Transverse colon (tissue), 4 donors: ENCODE data around the gene SLX4IP. TPM values are rescaled to one million over a fixed set of nuclear protein-coding genes. Genes with fewer than 3 reads are reported as not detected.

ENCODE experiments used
- DNase-seq: peaks from one replicate; pipeline ENCODE4 v3.0.0-alpha.2; 2019
- H3K27ac ChIP-seq, 4 donors: fragments of 200-600 bp; sonication (generic); 2 replicates each; pipeline ENCODE4 v1.5.1; 2016 to 2018; ENCODE audit warnings: inconsistent platforms in 4 of 4
- H3K27me3 ChIP-seq: fragments of 200-600 bp; sonication (generic); 2 replicates; pipeline ENCODE4 v1.5.1; 2017; ENCODE audit warnings: inconsistent platforms
- H3K36me3 ChIP-seq, 4 donors: fragments of 200-600 bp; sonication (generic); 2 replicates each; pipeline ENCODE4 v1.5.1; 2017 to 2019; ENCODE audit warnings: inconsistent platforms in 4 of 4
- H3K4me1 ChIP-seq, 4 donors: fragments of 200-600 bp; sonication (generic); 2 replicates each; pipeline ENCODE4 v1.5.1; 2017 to 2020; ENCODE audit warnings: inconsistent platforms in 4 of 4
- H3K4me3 ChIP-seq, 4 donors: fragments of 200-600 bp; sonication (generic); 1 replicate in 1 of 4; 2 replicates in 3 of 4; pipeline versions ENCODE4 v1.5.1 to v1.6.1; 2017 to 2019; ENCODE audit warnings: inconsistent platforms in 4 of 4
- H3K9me3 ChIP-seq, 2 donors: fragments of 200-600 bp; sonication (generic); 2 replicates each; pipeline ENCODE4 v1.5.1; 2017 to 2019; ENCODE audit warnings: inconsistent platforms in 2 of 2
- CTCF ChIP-seq, 5 experiments: fragments of 200-600 bp in 3 of 5; fragments of 450-650 bp in 2 of 5; sonication (generic) in 3 of 5; IDR thresholded peaks; 1 replicate in 2 of 5; 2 replicates in 3 of 5; pipeline ENCODE4 v1.5.1; 2016 to 2017; ENCODE audit warnings: antibody characterized with exemption in 5 of 5, inconsistent platforms in 3 of 5, mild to moderate bottlenecking in 2 of 5, moderate library complexity in 1 of 5
- EP300 ChIP-seq: sonication (generic); formaldehyde crosslinking; IDR thresholded peaks from one replicate; pipeline ENCODE4 v1.6.1; 2017; ENCODE audit warnings: antibody characterized with exemption, low read depth
- POLR2A ChIP-seq: fragments of 450-650 bp; IDR thresholded peaks from one replicate; pipeline ENCODE4 v1.6.1; 2016; ENCODE audit warnings: antibody characterized with exemption, mild to moderate bottlenecking, moderate library complexity
- POLR2AphosphoS5 ChIP-seq, 3 donors: sonication (generic); formaldehyde crosslinking; IDR thresholded peaks; one replicate each; pipeline ENCODE4 v1.6.1; 2016; ENCODE audit warnings: antibody characterized with exemption in 3 of 3
- WGBS, 2 donors: methylation state at CpG; one replicate each; pipeline ENCODE4 v1.1.5; 2018; ENCODE audit warnings: low coverage in 1 of 2; 5-methylcytosine and 5-hydroxymethylcytosine counted together
- in situ Hi-C, 4 donors: fragments of 200-750 bp; cut with MboI; loops; one replicate each; pipeline versions ENCODE4 v1.15.0 to v1.15.1; 2017; ENCODE audit warnings: low sequenced_read_pairs in 3 of 4, low pct_ligation_motif_present in 1 of 4, low pct_unique_long_range_greater_than_20kb in 1 of 4
- intact Hi-C: fragments of 100-400 bp; cut with DNase I; formaldehyde crosslinking; loops from one replicate; pipeline ENCODE4 v1.15.1; 2023; ENCODE audit warnings: low total_unique reads
- total RNA-seq, 4 donors: library from RNA; depleted of rRNA; stranded (reverse); fragments of >200 nt; gene quantifications; one replicate each; pipeline ENCODE4 v1.1.0, GENCODE V29; 2016

The SLX4IP gene
- total RNA-seq, 4 donors from 2014 or later, result 5.4 to 8.4 (median 7.5) TPM

- in situ Hi-C loops (no loop called here), intact Hi-C loops (no loop called here)
- Histone ChIP-seq H3K4me3 (no peak overlapping the region), H3K4me1 (peaks cover 0 to 24% (median 2%) of the 10 kb centered on the region in 4 donors), H3K36me3 (no peaks in the 10 kb centered on the region), H3K27ac (peak overlapping the region in 1 of 4 donors; percentile 9), H3K9me3 (no peaks in the 10 kb centered on the region), H3K27me3 (no peaks in the 10 kb centered on the region)
- 73 to 86% methylated on average over 3 of the region's 3 CpGs for WGBS, 2 donors
- TF ChIP-seq CTCF (IDR thresholded peaks at IDR 0.05) (no peak), EP300 (no peak), POLR2A (no peak), POLR2AphosphoS5 (IDR thresholded peaks at IDR 0.05) (no peak)
- no peak for DNase-seq
Observed at GRCh38 chr20:10595985-10596384, 160.9 kb downstream of the SLX4IP start.

- Histone ChIP-seq H3K27me3 (no peaks in the 10 kb centered on the region), H3K4me1 (peaks cover 0 to 17% (median 2%) of the 10 kb centered on the region in 4 donors), H3K4me3 (no peak overlapping the region), H3K9me3 (no peaks in the 10 kb centered on the region), H3K36me3 (no peaks in the 10 kb centered on the region), H3K27ac (peak overlapping the region in 2 of 4 donors; percentile 33 to 36)
- in situ Hi-C loops (no loop called here), intact Hi-C loops (no loop called here)
- TF ChIP-seq POLR2AphosphoS5 (IDR thresholded peaks at IDR 0.05) (peak; percentile 16 to 70 (median 32)), POLR2A (no peak)
- WGBS, 2 donors, result 71 to 75% methylated on average over 4 of the region's 4 CpGs
- no peak for DNase-seq
Observed at GRCh38 chr20:10596710-10597121, 161.6 kb downstream of the SLX4IP start.

GRCh38 chr20:10597637-10598036 is 162.5 kb downstream of the SLX4IP start:
- no peaks in the 10 kb centered on the region for H3K27me3 ChIP-seq
- TF ChIP-seq EP300, result no peak
- TF ChIP-seq POLR2AphosphoS5 (IDR thresholded peaks at IDR 0.05), result no peak
- no peak for TF ChIP-seq CTCF (IDR thresholded peaks at IDR 0.05)
- no peak for TF ChIP-seq POLR2A
- intact Hi-C loops, result no loop called here
- H3K9me3 ChIP-seq, result no peaks in the 10 kb centered on the region
- in situ Hi-C loops, result no loop called here
- WGBS, 2 donors, result 63 to 93% methylated on average over 1 of the region's 1 CpG
- no peaks in the 10 kb centered on the region for H3K36me3 ChIP-seq
- DNase-seq, result no peak
- H3K4me1 ChIP-seq, result peaks cover 0 to 16% (median 2%) of the 10 kb centered on the region in 4 donors
- peak overlapping the region in 2 of 4 donors; percentile 68 to 69 for H3K27ac ChIP-seq
- no peak overlapping the region for H3K4me3 ChIP-seq

GRCh38 chr20:10602221-10602871 is 167.2 kb downstream of the SLX4IP start:
- Histone ChIP-seq H3K27me3 (no peaks in the 10 kb centered on the region), H3K36me3 (no peaks in the 10 kb centered on the region), H3K27ac (no peak overlapping the region), H3K4me1 (peaks cover 0 to 5% (median 0%) of the 10 kb centered on the region in 4 donors), H3K9me3 (no peaks in the 10 kb centered on the region), H3K4me3 (no peak overlapping the region)
- TF ChIP-seq CTCF (IDR thresholded peaks at IDR 0.05), result no peak
- TF ChIP-seq EP300, result no peak
- TF ChIP-seq POLR2AphosphoS5 (IDR thresholded peaks at IDR 0.05), result no peak
- no peak for TF ChIP-seq POLR2A
- no peak for DNase-seq
- intact Hi-C loops, result no loop called here
- in situ Hi-C loops, result no loop called here
- WGBS, 2 donors, result 75 to 82% methylated on average over 4 of the region's 4 CpGs

GRCh38 chr20:10603378-10603777 is 168.3 kb downstream of the SLX4IP start:
- TF ChIP-seq CTCF (IDR thresholded peaks at IDR 0.05) (no peak), POLR2A (no peak), POLR2AphosphoS5 (IDR thresholded peaks at IDR 0.05) (no peak), EP300 (no peak)
- Histone ChIP-seq H3K4me3 (no peak overlapping the region), H3K9me3 (no peaks in the 10 kb centered on the region), H3K27ac (peak overlapping the region; percentile 50 to 65 (median 54)), H3K36me3 (no peaks in the 10 kb centered on the region), H3K27me3 (no peaks in the 10 kb centered on the region), H3K4me1 (peaks cover 0 to 5% (median 0%) of the 10 kb centered on the region in 4 donors)
- WGBS, 2 donors, result 60 to 81% methylated on average over 2 to 4 of the region's 4 CpGs
- DNase-seq, result no peak
- intact Hi-C loops (no loop called here), in situ Hi-C loops (no loop called here)
